ENCODE results near the gene PRPF40B.
"Not testable (repeated sequence)": the region's sequence is repeated elsewhere in the genome, so short reads cannot be mapped to it uniquely, and the experiment has no call there.

PRPF40B gene

DNA sequence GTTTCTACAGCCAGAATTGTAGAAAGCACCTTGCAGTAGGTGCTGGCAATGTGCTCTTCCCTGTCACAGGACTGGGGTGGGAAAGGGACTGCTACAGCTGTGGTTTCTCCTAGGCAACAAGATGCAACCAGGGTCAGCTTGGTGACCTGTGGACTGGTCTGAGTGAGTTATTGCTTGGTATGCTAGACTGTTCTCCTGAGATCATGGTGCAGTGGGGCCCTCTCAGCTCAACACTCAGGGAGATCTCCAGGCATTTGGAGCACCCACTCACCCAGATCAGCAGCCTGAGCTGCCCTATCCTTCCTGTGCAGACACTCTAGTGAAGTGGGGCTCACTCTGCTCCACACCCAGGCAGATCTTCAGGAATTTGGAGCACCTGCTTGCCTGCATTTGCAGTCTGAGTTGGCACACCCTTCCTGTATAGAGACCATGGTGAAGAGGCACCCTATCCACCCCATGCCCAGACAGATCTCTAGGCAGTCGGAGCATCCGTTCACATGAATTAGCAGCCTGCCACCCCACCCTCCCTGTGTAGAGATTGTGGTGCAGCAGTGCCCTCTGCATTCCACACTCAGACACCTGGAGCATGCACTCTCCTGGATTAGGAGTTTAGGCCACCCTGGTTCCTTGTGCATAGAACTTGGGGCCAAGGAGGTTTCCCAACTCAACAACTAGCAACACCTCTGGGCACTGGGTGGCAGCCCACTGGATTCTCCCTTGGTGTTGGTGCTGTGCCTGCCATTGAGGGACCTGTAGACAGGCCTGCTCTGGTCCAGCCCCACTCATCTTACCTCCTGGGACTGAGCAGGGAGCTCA is 14.1 kb upstream of the PRPF40B start:
- DNase-seq (ENCODE audit: low read depth) = no peak

DNA sequence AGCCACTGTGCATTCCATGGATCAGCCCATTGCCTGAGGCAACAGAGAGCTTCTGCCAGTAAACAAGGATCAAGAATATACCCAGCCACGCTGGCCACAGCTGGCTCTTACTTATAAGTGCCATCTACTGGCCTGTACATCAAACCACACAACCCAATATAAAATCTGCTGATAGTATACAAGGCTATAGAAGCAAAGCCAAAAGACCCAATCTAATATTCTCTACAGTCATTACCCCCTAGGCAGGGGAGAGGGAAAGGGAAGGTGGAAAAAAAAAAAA is 13.5 kb upstream of the PRPF40B start:
- no peak for DNase-seq (ENCODE audit: low read depth)

DNA sequence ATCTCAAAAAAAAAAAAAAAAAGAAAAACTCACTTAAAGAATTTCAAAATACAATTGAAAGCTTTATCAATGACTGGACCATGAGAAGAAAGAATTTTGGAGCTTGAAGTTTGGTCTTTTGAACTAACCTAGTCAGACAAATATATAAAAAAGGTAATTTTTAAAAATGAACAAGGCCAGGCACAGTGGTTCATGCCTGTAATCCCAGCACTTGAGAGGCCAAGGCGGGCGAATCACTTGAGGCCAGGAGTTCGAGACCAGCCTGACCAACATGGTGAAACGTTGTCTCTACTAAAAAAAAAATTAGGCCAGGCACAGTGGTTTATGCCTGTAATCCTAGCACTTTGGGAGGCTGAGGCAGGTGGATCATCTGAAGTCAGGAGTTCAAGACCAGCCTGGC is 12.6 kb upstream of the PRPF40B start:
- not testable (repeated sequence) for DNase-seq (ENCODE audit: low read depth)

GRCh38 chr12:49612210-49612609 is 11.2 kb upstream of the PRPF40B start:
- no peak for DNase-seq (ENCODE audit: low read depth)

DNA sequence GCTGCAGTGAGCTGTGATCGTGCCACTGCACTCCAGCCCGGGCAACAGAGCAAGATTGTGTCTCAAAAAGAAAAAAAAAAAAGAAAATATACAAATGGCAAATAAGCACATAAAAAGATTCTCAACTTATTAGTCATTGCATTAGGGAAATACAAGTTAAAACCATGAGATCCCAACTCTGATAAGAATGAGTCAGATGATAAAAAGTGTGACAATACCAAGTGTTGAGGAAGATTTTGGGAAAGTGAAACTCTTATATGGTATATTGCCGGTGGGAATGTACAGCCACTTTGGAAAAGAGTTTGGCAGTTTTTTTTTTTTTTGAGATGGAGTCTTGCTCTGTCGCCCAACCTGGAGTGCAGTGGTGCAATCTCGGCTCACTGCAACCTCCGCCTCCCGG is 7.6 kb upstream of the PRPF40B start:
- DNase-seq (ENCODE audit: low read depth) = no peak

GRCh38 chr12:49616533-49617219 is 6.7 kb upstream of the PRPF40B start:
- DNase-seq (ENCODE audit: low read depth) = no peak

- DNase-seq (ENCODE audit: low read depth) = no peak
Observed at GRCh38 chr12:49618576-49618975, 4.8 kb upstream of the PRPF40B start.

DNA sequence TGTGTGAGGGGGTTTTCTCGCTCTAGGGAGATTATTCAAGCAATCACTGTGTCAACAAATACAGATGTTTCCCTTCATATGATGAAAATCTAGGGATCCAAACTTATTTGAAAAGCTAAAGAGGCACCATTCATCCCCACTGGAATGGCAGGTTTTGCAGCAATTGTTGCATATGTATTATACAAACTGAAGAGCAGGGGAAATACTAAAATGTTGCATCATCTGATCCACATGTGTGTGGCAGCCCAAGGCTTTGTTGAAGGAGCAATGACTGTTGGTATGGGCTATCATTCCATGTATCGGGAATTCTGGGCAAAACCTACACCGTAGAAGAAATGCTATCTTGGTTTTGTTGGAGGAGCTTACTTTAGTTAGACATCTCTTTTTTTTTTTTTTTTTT is 4.1 kb upstream of the PRPF40B start:
- no peak for DNase-seq (ENCODE audit: low read depth)

DNA sequence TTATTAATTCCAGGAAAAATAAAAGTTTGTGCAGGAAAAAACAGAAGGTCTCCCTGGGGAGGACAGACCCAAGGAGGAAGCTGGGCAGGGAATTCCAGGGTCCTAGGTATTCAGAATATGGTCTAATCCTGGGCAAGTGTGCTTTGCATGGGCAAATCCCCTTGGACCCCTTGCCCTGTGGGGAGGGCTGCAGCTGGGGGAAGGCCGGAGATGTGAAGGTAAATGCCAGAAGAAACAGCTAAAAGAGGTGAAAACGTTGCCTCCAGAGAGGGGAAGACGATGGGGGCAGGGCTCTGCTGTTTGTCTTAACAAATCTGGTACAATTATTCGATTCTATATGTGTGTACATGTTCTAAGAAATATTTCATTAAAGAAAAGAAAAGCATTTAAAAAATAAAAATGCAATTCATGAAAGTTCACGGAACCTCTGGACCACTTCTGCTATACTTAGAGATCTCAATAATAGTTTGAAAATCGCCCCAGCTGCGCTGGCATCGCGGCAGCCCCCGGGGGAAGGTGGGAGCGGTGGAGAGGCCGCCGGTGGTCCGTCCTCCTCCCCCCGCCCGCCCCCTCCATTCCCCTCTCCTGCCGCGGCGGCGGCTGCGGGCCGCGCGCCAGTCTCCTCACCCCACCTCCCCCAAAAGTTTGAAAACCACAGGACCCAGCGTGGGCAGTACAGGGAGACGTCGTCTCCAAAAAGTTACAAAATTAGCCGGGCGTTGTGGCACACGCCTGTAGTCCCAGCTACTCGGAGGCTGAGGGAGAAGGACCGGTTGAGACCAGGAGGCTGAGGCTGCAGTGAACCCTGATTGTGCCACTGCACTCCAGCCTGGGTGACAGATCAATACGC is 1.5 kb upstream of the PRPF40B start:
- DNase-seq (ENCODE audit: low read depth) = no peak

DNA sequence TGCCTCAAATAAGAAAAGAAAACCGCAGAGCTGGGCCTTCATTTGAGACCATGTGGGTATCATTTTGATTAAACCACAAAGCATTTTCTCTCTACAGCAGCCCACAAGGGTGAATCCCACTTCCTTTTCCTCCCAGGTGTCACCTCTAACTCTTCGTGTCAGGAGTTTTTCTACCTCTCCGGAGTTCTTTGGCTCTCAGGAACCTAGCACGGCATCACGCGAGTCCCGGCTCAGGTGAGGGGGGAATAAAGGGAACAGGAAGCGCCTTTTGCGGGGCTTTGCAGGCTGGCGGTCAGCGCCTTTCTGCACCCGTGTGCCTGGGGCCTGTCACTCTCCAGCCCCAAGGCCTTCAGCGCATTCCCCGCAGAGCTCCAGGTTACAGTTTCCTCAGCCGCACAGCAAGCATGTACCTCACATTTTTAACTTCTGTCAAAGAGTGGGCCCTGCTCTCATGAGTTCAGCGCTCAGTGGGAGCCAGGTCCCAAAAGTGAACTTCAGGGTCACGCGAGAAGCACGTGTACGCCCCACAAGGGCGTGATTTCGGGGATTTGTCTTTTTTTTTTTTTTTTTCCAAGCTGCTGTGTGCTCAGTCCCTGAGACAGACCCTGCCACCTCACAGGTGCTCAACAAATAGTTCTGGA is 740 bp upstream of the PRPF40B start:
- DNase-seq (ENCODE audit: low read depth) = no peak

DNA sequence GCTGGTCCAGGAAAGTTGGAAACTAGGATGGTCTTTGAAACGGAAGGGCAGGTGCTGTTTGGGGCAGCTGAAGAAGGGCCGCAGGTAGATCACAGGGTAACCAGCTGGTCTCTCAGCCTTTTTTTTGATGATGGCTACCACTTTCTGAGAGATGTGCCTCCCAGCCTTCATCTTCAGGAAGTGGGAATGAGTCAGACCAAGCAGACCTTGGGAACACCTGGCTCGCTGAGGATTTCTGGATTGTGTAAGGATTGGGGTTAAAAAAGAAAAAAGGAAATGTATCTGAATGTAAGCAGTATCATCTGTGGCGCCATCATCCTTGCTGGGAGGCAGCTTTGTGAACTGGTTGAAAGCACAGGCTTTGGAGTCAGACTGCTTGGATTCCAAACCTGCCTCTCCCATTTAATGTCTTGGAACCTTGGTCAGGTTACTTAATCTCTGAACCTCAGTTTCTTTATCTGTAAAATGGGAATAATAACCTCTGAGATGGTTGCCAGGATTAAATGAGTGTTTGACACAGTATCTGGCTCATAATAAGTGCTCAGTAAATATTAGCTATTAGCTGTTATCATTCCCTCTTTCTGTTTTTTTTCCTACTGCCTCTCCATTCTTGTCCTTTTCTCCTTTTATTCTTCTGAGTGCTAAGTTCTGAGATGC is 1.7 kb downstream of the PRPF40B start:
- DNase-seq (ENCODE audit: low read depth) = no peak

DNA sequence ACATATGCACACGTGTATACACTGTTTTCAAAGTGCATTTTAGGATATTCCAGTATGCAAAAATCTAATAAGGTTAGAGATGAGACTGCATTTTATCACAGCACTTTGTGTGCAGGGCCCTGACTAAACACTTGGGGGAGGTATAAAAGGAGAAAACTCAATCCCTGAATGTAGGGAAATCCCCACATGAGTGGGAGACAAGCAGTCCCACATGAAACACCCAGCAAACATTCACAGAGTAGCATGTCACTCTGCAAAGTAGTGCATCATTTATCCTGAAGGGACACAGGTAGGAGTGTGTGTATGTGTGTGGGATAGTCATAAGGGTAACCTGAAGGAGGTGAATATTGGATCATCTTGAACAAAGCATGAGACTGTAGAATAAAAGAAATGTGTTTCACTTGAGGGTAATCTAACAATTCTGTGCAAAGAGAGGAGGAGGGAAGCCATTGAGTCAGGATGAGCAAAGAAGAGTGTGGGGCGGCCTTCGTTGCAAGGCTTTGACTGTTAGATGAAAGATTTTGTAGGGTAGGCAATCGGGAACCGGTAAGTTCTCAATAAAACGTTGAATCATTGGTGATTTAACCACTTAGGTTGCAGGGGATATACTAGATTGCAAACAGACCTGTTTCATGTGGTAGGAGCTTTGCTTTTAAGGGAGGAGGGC is 2.9 kb downstream of the PRPF40B start:
- DNase-seq (ENCODE audit: low read depth) = no peak

GRCh38 chr12:49626836-49627235 is 3.5 kb downstream of the PRPF40B start:
- DNase-seq (ENCODE audit: low read depth) = no peak

DNA sequence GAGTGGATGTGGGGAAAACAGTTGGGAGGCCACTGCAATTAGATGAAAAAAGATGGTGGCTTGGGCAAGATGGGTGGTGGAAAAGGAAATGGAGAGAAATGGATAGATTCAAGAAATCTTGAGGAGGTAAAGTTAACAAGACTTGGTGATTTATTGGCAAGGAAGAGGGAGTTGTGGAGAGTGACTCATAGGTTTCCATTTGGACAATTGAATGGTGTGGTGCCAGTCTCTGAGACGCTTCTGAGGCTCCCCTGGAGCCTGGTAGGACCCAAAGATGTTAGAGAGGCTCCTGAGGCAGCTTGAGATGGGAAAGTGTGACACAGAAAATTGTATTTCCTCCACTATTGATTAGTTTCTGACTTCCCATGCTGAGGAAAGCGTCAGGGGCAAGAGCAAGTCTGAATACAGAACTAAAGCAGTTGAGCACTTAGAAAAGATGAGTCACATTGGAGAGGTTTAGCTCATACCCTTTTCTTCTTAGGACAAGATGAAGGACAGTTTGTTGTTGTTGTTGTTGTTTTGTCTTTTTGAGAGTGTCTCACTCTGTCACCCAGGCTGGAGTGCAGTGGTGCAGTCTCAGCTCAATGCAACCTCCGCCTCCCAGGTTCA is 4.5 kb downstream of the PRPF40B start:
- no peak for DNase-seq (ENCODE audit: low read depth)

DNA sequence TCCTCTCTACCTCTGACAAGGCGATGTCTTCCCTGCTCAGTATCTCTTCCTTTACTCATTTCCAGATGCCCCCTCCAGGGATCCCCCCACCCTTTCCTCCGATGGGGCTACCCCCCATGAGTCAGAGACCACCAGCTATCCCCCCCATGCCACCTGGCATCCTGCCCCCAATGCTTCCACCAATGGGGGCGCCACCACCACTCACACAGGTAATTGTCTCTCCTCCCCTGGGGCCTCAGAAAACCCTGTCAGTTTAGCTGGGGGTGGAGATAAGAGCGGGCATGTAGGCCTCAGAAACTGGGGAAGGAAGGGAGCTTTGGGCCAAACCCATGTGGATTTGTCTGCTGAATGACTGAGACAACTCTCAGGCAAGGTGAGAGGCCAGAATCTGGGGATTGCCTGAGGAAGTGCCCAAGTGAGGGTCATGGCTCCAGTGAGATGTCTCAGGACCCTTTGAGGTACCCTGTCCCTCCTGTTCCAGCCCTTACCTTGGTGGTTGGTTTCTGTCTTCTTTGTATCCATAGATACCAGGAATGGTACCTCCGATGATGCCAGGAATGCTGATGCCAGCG is 8.1 kb downstream of the PRPF40B start:
- no peak for DNase-seq (ENCODE audit: low read depth)

GRCh38 chr12:49632401-49632800 is 9.0 kb downstream of the PRPF40B start:
- no peak for DNase-seq (ENCODE audit: low read depth)

- DNase-seq (ENCODE audit: low read depth) = no peak
Observed at GRCh38 chr12:49632986-49633702, 9.8 kb downstream of the PRPF40B start.

- DNase-seq (ENCODE audit: low read depth) = no peak
Observed at GRCh38 chr12:49633703-49634345, 10.5 kb downstream of the PRPF40B start.

DNA sequence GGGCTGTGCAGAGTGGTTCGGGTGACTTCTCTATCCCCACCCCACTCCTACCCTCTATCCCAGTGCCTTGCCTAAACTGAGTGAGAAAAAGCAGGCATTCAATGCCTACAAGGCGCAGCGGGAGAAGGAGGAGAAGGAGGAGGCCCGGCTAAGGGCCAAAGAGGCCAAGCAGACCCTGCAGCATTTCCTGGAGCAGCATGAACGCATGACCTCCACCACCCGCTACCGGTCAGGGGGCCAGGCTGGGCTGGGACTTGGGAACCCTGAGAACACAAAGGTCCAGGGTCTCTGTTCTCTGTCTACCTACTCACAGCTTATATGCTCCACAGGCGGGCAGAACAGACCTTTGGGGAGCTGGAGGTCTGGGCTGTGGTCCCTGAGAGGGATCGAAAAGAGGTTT is 11.7 kb downstream of the PRPF40B start:
- no peak for DNase-seq (ENCODE audit: low read depth)
